GM12864 (cell line): ENCODE results near the gene ADAMTS19.
A peak's percentile ranks its signal among the peaks of the same experiment; 100 is the strongest.

ENCODE experiments used
- DNase-seq: peaks from one replicate; pipeline ENCODE4 v3.0.0-alpha.2; 2011; ENCODE audit warnings: low read depth
- H3K4me3 ChIP-seq: 2 replicates; pipeline ENCODE4 v1.5.1; 2011; ENCODE audit warnings: mild to moderate bottlenecking, low read depth, low read length, control low read depth
- TF ChIP-seq, protein P1 (sequence below): IDR thresholded peaks from 2 replicates; pipeline ENCODE4 v1.5.1; 2011; ENCODE audit warnings: low read depth, mild to moderate bottlenecking, moderate library complexity, low read length, control low read depth, inconsistent platforms; ENCODE audit errors: missing control alignments

The ADAMTS19 gene

DNA sequence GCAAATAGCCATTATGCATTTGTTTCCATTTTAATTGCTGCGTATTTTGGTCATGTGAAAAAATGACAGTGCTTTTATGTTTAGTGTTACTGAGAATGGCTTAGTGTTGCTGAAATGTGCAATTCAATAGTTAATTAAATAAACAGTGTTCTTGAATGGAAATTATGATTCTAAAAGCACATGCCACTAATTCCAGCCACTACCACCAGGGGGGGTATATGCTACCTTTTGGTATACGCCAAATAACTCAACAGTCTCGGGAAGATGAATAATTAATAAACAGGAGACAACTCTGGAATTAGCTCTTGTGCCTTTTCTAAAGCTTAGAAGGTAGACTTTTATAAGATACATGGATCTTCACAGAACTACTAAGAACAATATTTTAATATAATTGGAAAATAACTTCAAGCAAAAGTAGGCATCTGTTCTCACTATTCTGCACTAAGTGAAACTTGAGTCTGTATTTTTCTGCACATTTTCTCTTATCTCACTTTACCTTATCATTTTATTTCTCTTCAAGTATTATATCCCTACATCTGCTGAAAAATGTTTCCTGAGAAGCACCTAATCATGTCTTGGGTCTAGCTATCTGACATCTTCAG, 204.3 kb downstream of the ADAMTS19 start:
- TF ChIP-seq, protein P1, sequence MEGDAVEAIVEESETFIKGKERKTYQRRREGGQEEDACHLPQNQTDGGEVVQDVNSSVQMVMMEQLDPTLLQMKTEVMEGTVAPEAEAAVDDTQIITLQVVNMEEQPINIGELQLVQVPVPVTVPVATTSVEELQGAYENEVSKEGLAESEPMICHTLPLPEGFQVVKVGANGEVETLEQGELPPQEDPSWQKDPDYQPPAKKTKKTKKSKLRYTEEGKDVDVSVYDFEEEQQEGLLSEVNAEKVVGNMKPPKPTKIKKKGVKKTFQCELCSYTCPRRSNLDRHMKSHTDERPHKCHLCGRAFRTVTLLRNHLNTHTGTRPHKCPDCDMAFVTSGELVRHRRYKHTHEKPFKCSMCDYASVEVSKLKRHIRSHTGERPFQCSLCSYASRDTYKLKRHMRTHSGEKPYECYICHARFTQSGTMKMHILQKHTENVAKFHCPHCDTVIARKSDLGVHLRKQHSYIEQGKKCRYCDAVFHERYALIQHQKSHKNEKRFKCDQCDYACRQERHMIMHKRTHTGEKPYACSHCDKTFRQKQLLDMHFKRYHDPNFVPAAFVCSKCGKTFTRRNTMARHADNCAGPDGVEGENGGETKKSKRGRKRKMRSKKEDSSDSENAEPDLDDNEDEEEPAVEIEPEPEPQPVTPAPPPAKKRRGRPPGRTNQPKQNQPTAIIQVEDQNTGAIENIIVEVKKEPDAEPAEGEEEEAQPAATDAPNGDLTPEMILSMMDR, result peak; percentile 79

GRCh38 chr5:129670957-129671500, 210.9 kb downstream of the ADAMTS19 start:
- H3K4me3 ChIP-seq, result no peak overlapping the region
- DNase-seq, result no peak

More for the DNA sequence above, 204.3 kb downstream of the ADAMTS19 start:
- DNase-seq, result peak; percentile 19
- H3K4me3 ChIP-seq, result no peak overlapping the region

GRCh38 chr5:129672006-129672405, 211.9 kb downstream of the ADAMTS19 start:
- no peak overlapping the region for H3K4me3 ChIP-seq
- TF ChIP-seq, protein P1, result no peak
- DNase-seq, result no peak

More at GRCh38 chr5:129670957-129671500, 210.9 kb downstream of the ADAMTS19 start:
- TF ChIP-seq, protein P1, result no peak

DNA sequence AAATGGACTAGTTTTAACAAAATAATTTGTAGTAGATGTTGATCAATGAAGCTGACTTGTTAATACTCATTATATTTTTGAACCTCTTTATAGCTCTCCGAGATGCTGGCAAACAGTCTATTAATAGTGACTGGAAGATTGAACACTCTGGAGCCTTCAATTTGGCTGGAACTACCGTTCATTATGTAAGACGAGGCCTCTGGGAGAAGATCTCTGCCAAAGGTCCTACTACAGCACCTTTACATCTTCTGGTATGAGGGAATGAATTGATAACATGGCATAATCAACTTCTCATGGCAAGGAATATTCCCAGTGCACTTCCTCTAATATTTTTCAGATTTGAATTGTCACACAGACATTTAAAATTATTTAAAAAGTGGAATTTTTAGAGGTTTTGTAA, 219.6 kb downstream of the ADAMTS19 start:
- TF ChIP-seq, protein P1, result no peak
- DNase-seq, result no peak
- no peak overlapping the region for H3K4me3 ChIP-seq

DNA sequence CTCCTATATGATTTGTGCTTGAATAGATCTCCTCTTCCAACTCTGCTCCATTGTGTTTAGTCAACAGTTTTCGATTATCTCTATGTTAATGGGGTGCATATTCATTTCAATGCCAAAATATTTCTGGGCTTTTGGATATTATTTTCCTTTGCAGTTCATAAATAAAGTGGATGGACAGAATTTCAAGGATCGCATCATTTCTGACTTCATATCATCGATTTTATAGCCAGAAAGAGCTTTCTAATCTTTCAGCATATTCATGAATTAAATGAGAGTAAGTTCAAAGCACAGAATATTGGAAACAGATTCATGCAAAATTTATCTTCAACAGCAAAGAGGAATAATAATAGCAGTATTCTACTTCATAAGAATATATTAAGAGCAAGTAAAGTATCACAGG, 227.8 kb downstream of the ADAMTS19 start:
- H3K4me3 ChIP-seq, result no peak overlapping the region
- no peak for DNase-seq
- TF ChIP-seq, protein P1, result no peak

DNA sequence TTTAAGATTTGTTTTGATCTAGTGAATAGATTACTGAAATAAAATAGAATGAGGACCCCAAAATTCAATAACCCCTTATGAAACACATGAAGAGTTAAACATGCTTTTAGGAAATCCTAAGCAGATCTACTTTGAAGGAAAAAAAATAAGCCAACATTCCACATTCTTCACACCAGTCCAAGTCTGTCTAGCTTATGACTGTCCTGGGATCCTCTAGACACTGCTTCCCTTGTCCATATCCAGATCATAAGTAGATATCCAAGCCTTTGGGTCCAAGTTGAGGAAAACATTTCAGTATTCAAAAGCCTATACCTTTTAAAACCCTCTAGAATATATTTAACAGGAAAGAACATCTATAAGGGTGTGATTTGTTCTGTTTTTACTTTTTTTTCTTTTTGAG, 228.9 kb downstream of the ADAMTS19 start:
- TF ChIP-seq, protein P1, result no peak
- no peak for DNase-seq
- H3K4me3 ChIP-seq, result no peak overlapping the region

GRCh38 chr5:129691220-129691619, 231.1 kb downstream of the ADAMTS19 start:
- H3K4me3 ChIP-seq, result no peak overlapping the region
- DNase-seq, result no peak
- TF ChIP-seq, protein P1, result no peak
